IPS-NIHi7 (cell line): Measurements from ENCODE around the gene CLSTN3.

Experiments used
- DNase-seq: peaks from one replicate; pipeline ENCODE4 v3.0.0; 2012; ENCODE audit warnings: mixed read lengths; ENCODE audit errors: extremely low spot score

Gene CLSTN3

DNA sequence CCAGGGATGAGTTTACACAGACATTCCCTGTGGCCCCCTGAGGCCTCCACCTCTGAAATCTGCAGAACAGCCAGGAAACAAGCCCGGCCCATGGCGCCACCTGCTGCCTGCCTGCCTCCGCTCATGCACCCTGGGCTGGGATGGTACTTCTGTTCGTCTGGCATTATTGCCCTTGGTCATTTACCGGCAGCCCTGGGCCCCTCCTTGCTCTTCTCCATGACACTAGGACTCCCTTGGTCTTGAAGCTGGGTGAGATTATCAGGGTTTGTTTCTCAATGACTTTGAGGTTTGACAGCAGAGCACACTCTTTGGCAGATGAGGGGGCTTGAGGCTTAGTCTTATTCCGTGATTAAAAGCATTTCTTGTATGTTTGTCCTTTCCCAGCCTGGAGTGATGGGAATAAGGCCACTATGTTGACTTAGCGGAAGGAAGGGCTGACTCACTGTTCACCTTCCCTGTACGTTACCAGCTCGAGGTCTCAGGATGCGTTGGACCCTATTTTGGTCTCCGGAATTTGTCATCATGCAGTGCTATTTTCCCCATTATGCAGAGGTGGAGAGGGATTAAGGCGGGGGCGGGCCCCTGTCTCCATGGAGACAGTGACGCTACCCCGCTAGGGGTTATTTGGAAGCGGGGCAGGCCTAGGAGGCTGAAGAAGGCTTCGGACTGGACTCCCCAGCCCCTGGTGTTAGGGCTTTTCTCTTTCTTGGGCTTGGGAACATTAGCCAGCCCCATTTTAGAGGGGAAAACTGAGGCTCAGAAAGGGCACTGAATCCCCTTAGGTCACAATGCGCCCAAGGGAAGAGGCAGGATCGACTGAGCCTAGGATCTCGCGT lies 58.6 kb downstream of the CLSTN3 start:
- peak; percentile 89 for DNase-seq

DNA sequence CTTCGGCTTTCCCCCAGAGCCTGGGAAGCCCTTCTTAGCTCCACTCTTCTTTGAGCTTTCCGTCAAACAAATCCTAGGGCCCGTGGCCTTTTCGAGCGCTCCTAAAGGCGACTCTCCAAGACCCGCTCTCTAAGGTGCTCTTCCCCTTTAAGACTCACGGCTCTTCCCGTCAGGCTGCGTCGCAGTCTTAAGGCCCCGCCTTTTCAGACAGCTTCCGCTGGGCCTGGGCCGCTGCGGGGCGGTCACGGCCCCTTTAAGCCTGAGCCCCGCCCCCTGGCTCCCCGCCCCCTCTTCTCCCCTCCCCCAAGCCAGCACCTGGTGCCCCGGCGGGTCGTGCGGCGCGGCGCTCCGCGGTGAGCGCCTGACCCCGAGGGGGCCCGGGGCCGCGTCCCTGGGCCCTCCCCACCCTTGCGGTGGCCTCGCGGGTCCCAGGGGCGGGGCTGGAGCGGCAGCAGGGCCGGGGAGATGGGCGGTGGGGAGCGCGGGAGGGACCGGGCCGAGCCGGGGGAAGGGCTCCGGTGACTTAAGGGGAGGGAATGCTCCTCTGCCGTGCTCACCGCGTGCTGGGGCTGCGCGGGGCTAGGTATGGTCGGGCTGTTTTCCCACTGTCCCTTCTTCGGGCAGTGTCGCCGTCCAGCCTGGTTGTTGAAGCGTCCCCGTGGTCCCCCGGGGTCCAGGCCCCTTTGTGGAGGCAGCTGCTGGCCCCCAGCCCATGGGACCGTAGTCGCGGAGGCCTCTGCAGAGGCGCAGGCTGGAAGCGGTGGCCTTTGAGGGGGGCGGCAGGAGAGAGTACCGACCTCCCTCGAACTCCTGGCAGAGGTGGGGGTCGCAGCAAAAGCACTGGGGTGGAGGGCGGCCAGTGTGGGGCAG lies 59.5 kb downstream of the CLSTN3 start, which contains the start of gene PEX5:
TSS of gene PEX5 (plus strand) at position 289 of the 870 bp plus-strand sequence. CDS start 692 bp downstream, outside the sequence.
- DNase-seq: peak; percentile 96

- peak; percentile 20 for DNase-seq
These were observed 60.3 kb downstream of the CLSTN3 start for GRCh38 chr12:7190268-7191055.

GRCh38 chr12:7193674-7194073 lies 63.5 kb downstream of the CLSTN3 start:
- no peak for DNase-seq

DNA sequence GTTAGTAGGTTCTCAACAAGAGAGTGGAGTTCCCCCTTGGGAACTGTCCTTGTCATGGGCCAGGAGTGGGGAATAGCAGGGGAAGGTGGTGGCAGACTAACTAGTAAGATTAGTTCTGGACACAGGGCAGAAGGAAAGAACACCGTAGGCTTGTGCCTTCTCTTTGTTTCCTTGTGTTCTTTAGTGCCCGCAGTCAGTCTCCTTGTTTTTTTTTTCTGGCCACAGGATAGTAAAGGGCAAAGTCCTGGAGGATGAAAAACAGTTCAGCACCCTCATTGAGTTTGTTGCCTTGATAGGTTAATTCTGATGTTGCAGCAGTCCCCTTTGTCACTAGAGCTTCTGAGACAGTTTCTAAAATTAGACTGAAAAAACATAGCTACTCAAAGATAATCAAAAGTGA lies 67.7 kb downstream of the CLSTN3 start:
- no peak for DNase-seq

- no peak for DNase-seq
These were observed 72.9 kb downstream of the CLSTN3 start for GRCh38 chr12:7203109-7203508.

DNA sequence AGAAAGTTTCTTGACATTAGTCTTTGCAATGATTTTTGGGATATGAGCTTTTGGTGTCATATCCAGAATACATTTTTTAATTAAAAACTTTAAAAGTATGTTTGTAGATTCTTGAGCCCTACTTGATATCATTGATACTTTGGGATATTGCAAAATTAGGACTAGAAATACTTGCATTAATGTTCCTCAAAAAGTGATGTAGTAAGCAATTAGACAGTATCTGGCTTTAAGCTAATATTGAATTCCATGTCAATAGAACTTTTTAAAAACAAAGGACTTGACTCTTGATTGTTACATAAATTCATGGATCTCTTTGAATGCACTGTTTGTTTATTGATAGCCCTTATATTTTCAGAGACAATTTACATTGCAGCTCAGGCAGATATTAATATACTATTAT lies 74.9 kb downstream of the CLSTN3 start:
- no peak for DNase-seq

GRCh38 chr12:7206691-7207090 lies 76.5 kb downstream of the CLSTN3 start:
- DNase-seq: no peak

DNA sequence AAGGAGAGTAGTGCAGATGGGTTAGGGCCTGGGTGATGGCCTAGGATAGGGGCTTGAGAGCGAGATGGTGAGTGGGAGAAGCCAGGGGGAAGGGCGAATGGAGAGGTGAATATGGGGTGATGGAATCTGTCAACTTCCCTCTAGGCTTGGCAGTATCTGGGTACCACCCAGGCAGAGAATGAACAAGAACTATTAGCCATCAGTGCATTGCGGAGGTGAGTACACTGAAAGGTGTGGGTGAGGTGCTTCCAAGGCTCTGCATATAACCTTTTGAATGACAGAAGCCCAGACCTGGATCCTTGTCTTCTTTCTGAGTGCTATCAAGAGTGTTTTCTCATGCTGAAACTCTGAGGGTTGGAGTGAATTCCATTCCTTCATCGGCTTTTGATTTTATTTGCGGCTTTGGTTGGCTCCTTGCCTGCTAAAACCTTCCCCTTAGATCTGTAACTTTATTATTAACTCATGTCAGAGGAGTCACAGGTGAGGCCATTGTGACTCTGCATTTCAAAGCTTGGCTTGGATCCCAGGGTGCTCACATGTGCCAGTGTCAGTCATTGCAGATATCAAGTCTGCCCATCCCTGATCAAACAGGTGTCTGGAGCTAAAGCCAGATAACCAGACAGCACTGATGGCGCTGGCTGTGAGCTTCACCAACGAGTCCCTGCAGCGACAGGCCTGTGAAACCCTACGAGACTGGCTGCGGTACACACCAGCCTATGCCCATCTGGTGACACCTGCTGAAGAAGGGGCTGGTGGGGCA lies 77.9 kb downstream of the CLSTN3 start:
- no peak for DNase-seq
